Cardiac fibroblast (primary cell): Measurements from ENCODE around the gene MEGF8.

Experiments used
- DNase-seq, 2 donors: peaks; one replicate each; pipeline versions ENCODE4 v3.0.0 to v3.0.0-alpha.2; 2010; ENCODE audit warnings: low read depth in 2 of 2
- H3K4me3 ChIP-seq, 2 donors: replicated peaks in 1 of 2; 1 replicate in 1 of 2; 2 replicates in 1 of 2; pipeline ENCODE4 v1.5.1; 2011; ENCODE audit warnings: low read depth in 2 of 2, low read length in 2 of 2, mild to moderate bottlenecking in 2 of 2, moderate library complexity in 1 of 2
- TF ChIP-seq, protein P1 (sequence below): IDR thresholded peaks from one replicate; pipeline ENCODE4 v1.5.1; 2011; ENCODE audit warnings: low read depth, mild to moderate bottlenecking, low read length, inconsistent platforms

MEGF8 gene

DNA sequence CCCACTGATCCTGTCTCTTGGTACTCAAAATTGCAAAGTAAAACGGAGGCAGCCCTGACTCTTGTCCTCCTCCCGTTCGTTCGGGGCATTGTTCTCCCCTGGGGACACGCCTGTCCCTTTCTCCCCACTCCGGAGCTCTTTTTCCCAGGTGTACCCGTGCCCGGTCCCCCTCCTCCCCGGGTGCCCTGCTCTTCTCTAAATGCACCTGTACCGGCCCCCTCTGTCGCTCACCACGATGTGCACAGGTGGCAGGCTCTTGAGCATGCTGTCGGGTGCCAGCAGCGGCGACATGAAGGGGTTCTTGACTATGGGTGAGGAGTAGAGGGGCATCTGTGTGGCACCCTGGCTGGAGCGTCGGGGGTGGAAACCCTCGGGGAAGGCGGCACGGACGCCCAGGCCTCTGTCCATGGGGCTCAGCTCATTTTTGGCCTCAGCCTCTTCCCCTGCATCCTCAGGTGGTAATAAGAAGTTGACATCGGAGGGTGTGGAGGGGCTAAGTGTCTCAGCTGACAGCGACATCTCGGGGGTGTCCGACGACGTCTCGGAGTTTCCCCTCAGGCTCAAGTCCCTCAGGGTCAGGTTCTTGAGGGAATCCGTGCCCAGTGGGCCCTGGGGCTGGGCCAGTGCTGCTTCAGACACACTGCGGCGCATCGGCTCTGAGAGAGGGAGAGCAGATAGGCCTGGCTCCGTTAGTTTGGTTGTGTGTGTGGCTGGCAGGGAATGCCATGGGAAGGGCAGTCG, 77.1 kb downstream of the MEGF8 start:
- peak overlapping the region in 1 of 2 donors; percentile 56 for H3K4me3 ChIP-seq
- DNase-seq, result no peak
- TF ChIP-seq, protein P1, sequence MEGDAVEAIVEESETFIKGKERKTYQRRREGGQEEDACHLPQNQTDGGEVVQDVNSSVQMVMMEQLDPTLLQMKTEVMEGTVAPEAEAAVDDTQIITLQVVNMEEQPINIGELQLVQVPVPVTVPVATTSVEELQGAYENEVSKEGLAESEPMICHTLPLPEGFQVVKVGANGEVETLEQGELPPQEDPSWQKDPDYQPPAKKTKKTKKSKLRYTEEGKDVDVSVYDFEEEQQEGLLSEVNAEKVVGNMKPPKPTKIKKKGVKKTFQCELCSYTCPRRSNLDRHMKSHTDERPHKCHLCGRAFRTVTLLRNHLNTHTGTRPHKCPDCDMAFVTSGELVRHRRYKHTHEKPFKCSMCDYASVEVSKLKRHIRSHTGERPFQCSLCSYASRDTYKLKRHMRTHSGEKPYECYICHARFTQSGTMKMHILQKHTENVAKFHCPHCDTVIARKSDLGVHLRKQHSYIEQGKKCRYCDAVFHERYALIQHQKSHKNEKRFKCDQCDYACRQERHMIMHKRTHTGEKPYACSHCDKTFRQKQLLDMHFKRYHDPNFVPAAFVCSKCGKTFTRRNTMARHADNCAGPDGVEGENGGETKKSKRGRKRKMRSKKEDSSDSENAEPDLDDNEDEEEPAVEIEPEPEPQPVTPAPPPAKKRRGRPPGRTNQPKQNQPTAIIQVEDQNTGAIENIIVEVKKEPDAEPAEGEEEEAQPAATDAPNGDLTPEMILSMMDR, result no peak

DNA sequence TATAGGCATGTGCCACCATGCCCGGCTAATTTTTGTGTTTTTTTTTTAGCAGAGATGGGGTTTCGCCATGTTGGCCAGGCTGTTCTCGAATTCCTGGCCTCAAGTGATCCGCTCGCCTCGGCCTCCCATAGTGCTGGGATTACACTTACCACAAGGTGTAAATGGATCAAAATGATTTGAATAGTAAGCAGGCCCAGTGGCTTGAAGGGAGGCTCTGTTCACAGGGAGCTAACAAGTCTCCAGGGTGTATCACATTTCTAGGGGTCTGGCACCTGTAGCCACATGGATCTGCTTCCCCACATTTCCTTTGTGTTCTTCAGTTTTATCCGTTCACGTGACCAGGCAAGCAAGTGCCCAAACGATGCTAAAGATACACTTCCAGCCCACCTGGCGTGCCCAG, 78.2 kb downstream of the MEGF8 start:
- DNase-seq, result no peak
- TF ChIP-seq, protein P1, result no peak
- no peak overlapping the region for H3K4me3 ChIP-seq

DNA sequence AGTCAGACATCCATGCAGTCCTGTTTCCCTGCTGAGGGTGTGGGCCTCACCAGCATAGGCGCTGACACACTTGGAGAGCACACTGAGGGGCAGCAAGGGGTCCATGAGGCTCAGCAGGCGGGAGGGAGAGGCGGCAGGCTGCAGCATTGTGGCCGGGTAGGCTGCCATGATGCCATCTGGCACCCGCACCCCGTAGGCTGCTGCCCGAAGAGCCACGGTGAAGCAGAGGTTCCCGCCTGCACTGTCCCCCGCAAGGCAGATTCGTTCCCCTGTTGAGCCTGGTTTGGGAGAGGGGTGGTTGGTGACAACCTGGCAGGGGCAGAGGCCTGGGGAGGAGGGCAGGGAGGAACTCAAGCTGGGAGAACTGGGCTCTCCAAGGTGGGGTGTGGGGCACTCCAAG, 80.7 kb downstream of the MEGF8 start:
- no peak overlapping the region for H3K4me3 ChIP-seq
- TF ChIP-seq, protein P1, result no peak
- no peak for DNase-seq

DNA sequence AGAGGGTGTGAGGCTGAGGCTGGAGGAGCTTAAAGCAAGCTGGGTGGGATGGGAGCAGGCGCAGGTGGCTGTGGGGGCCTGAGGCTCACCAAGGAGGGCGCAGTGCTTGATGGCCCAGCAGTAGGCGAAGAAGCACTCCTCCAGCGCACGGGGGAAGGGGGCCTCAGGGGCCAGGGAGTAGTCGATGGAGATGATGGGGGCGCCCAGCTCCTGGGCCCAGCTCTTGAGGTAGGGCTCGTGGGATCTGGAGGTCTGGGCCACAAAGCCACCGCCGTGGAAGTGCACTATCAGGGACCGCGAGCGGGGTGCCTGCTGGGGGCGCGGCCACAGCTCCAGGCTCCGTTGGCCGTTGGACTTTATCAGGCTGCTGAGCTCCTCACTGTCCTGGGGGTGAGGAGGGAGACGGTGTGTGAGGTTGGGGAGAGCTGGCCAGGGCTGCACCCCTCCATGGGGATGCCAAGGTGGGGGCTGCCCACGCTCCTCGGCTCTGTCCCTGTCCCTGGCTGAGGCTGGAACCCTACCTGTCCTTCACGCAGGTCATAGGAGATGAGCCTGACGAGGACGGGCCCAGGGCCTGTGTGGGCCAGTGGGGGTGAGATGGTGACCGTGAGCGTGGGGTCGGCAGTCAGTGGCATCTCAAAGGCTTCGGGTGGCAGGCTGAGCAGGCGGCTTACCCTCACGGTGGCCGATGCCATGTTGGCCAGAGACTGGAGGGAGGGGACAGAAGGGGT, 81.8 kb downstream of the MEGF8 start:
- no peak for DNase-seq
- TF ChIP-seq, protein P1, result no peak
- no peak overlapping the region for H3K4me3 ChIP-seq

DNA sequence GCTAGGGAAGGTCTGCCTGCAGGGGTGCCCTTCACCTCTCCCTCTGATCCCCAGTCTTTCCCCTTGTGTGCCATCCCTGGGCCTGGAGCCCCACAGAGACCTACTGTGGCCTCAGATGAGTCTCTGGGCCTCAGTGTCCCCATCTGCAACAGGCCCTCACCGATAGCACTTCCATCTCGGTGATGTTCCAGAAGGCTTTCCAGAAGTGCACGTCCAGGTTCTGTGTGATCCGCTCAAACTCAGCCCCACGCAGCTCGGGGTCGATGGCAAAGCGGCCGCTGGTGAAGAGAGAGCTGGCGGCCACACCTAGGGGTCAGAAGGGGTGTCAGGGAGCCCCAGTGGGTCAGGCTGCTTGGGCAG, 82.4 kb downstream of the MEGF8 start:
- TF ChIP-seq, protein P1, result no peak
- no peak for DNase-seq
- no peak overlapping the region for H3K4me3 ChIP-seq

DNA sequence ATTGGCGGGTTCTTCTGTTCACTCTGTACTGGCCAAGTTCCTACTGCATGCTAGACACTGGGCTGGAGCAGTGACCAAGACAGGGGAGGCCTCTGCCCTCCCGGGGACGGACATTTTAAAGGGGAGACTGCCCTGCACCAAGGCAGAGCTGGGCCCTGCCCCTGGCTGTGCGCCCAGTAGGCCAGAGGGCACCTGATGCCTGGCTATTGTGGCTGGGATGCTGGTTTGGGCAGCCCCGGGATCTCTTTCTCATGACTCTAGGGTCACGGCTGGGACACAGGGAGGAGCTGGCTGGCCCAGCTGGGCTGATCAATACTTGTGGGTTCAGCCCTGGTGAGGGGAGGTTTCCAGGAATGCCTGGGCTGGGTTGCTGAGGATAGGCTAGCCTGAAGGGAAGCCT, 84.0 kb downstream of the MEGF8 start:
- TF ChIP-seq, protein P1, result no peak
- H3K4me3 ChIP-seq, result no peak overlapping the region
- no peak for DNase-seq
